Left forelimb (tissue), 1 donor: Measurements from ENCODE around the gene SMIM41.
A peak's percentile ranks its signal among the peaks of the same experiment; 100 is the strongest.

Experiments used
- DNase-seq: peaks from one replicate; pipeline ENCODE4 v3.0.0-alpha.2; 2018; ENCODE audit warnings: low spot score

The SMIM41 gene

DNA sequence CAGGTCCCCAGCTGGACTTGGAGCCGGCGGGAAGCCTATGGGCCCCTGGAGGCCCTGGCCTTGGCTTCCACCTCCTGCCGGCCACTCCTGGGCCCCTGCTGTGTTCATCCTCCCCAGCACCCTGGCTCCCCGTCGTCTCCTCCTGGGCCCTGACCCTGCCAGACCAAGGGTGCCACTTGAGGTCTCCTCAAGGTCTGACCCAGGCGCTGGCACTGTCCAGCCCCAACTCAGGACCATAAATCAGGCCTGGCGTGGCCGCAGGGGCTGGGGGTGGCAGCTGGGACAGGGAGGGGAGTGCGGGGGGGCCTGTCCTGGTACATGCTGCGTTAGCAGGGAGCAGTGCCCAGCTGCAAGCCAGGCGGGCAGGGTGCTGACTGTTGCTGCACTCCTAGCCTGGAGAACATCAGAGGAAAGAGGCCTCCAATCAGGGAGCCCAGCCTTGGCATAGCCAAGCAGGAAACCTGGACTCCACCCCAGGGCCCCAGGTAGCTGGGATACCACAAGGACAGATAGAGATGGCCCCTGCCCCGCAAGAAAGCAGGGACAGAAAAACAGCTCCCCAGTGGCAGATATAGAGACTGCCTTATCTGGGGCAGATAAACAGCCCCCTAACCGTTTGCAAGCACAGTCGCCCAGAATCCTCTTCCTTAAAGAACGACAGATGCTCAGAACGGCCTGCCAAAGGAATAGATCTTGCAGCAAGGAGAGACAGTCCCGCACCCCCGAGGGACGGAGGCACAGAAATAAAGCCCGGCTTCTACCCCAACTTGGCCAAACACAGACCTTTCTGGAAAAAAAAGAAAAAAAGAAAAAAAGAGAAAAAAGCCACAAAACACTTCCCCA, 16.2 kb upstream of the SMIM41 start:
- no peak for DNase-seq

DNA sequence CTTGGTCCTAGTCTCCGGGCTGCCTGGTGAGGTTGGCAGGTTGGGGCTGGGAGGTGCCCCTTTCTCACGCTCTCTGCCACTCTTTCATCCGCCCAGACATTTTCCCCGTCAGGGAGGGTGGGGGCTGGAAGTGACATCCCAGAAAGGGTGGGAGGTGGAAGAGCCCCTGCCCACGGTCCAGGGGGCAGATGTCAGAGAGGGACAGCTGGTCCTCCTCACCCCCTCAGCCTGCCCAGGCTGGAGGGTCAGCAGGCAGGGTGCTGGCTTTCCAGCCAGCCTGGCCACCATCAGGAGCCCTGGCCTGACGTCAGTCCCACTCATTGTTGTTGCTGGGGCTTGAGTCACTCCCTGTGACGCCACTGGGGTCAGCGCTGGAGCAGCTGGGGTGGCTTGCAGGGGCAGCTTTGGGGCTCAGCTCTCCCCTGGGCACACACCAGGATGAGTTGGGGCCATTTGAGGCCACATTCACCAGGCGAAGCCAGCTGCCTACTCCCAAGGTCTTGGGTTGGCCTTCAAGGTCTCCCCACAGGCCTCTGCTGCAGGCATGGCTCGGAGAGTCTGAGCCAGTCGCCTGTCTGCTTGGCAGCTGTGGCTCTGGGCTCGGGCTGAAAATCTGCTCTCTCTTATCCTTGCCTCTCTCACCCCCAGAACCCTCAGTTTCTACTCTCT, 15.4 kb upstream of the SMIM41 start:
- no peak for DNase-seq

DNA sequence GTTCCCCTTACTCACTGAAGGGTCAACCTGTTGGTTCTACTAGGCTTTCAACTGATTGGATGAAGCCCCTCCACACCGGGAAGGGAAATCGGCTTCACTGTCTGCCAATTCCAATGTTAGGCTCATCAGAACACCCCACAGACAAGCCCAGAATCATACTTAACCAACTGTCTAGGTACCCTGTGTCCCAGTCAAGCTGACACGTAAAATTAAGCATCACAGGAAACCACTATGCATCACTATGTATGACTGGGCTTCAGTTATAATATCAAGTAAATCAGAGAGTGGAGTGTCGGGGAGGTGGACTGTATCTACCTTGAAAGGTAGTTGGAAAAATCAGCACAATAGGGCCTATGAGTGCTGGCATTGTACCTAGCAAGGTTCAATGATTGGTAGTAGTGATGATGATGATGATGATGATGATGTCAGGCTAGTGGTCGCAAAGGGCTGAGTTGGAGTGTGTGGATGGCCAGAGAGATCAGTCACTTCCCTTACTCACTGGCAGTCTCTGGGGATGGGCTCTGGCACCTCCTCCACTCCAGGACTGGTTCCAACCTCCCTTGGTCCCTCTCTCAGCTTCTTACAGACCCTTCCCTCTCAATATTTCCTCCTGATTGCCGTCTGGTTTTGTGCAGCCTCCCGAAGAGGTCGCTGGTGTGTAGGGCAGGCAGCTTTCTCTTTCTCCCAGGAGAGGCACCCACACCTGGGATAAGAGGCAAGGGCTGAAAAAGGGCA, 13.0 kb upstream of the SMIM41 start:
- DNase-seq, result no peak

DNA sequence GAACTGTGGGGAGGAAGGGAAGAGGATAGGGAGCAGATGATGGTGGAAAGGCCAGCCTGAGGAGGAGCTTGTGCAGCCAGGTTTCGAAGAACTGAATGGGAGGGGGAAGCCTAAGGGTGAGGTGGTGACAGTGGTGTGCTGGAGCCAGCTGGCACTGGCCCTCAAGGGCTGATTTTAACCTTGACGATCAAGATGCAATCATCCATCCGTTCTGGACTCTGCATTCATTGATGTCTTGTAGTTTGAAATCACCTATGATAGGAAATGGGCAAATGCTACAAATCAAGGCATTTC, 12.5 kb upstream of the SMIM41 start:
- DNase-seq, result no peak

DNA sequence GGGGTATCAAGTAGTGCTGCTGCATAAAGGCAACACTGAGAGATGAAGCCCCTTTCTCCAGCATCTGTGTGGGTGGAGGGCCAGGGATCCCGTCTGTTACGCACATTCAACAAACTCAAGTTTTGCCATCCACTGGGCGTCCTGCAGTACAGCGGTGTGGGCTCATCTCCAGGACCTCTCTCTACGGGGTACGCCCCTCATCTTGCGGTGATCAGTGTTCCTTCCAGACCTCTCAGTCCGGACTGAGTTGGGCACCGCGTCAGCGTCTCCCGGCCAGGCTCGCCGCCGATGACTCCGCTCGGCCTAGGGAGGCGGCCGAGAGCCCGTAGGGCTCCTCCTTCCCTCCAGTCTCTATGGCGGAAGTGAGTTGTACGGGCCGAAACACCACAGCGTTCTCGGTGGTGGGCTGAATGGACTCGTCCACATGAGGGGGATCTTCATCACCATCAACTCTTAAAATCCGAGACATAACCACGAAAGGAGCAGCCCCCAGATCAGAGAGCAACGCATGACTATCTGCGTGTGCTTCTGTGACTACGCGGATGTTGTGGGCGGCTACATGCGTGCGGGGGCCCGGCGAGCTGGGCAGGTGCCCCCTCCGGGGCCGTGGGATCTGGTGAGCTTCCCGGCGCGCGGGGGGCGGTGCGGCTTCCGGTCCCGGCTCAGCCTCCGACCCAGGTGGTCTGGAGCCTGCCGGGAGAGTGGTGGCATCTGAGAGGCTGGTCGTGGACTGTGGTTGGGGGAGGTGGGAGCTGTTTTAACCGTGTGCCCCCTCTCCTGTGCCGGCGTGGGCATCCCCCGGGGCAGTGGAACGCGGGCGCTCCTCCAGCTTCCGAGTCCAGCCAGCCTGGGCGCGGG, 9.9 kb upstream of the SMIM41 start, which contains the start of gene ATG101:
Gene ATG101 (plus strand): TSS at position 652 of the 858 bp plus-strand sequence. CDS start 3,673 bp downstream, outside the sequence.
- DNase-seq, result peak; percentile 96

DNA sequence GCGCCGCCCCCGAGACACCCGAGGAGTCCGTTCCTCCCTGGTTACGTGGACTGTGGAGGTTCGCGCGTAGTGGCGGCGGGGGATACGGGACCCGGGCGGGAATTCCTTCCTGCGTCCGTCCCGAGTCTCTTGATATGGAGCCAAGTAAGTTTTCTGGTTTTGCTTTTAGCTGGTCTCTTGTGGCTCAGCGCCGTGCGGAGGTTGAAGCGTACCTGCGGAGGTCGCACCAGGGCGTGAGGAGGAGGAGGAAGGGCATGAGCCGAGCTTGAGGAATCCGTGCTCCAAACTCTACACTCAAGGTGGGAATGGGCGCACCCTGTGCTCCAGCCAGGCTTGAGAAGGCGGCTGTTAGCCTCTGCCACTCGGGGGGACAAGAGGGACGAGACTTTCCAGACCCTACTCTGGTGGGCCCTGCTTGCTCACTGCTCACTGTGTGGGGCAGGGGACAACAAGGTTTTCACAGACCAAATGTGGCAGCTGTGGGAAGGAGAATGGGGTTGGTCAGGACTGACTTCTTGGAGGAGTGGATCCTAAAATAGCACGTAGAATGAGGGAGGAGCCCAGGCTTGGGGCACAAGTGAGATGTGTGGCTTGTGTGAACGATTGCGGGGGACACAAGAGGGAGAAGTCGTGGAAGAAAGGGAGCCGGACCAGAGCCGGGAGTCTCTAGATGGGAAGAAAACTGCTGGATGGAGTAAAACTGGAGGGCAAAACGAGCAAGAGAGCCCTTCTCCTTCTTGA, 9.1 kb upstream of the SMIM41 start:
- DNase-seq, result no peak

DNA sequence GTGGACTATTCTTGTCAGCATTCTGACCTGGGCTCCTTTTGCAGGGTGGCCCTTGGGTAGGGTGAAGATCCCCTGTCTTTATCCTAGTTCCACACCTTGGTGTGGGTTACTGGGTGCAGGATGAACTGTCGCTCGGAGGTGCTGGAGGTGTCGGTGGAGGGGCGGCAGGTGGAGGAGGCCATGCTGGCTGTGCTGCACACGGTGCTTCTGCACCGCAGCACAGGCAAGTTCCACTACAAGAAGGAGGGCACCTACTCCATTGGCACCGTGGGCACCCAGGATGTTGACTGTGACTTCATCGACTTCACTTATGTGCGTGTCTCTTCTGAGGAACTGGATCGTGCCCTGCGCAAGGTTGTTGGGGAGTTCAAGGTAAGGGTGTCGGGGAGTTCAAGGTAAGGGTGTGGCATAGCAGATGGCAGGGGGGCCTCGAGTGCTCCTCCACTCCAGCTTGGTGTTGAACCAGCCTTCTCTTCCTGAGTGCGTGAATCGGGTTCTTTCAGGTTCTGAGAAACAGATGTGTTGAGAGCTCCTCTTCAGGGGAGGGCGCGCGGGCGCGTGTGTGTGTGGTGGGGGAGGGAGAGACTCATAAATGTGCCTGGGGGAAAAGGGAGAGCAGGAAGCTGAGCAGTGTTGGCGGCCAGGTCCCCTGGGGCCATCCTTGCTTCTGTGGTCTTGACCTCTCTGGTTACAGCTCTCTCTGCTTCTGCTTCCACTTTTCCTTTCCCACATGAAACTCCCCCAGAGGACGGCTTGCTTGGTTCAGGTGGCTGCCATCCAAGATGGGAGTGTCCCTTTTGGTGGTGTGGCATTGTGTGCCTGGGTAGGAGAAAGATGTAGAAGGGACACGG, 5.7 kb upstream of the SMIM41 start:
- DNase-seq, result no peak

DNA sequence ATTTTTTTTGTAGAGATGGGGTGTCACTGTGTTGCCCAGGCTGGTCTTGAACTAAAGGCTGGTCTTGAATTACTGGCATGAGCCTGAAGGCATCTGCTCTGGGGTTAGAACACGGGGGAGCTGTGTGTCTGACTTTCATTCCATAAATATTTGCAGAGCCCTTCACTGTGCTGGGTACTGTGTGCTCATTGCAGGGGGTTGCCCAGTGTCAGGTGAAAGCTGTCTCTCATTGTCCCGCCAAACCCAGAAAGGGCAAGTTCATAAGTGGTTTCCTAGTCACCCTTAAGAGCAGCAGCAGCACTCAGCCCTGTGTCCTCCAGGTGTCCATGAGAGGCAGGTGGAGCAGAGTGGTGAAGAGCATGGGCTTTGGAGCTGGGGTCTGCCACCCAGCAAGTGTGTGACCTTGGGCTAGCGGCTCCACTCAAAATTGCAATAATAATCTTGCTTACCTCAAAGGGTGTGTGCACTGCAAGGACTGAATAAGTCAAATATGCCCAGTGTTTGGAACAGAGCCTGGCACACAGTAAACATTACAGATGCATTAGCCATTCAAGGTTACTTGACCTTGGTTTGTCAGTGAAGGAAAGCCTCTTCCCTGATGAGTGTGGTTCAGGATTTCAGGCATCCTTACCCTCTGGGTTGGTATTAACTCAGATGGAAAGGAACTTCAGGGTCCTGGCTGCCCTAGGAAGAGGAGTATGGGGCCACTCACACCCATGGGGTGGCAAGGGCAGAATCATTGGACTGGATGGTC, 4.4 kb upstream of the SMIM41 start:
- DNase-seq, result no peak

DNA sequence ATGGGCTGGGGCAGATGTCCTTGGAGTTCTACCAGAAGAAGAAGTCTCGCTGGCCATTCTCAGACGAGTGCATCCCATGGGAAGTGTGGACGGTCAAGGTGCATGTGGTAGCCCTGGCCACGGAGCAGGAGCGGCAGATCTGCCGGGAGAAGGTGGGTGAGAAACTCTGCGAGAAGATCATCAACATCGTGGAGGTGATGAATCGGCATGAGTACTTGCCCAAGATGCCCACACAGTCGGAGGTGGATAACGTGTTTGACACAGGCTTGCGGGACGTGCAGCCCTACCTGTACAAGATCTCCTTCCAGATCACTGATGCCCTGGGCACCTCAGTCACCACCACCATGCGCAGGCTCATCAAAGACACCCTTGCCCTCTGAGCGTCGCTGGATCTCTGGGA, 2.7 kb upstream of the SMIM41 start:
- no peak for DNase-seq

DNA sequence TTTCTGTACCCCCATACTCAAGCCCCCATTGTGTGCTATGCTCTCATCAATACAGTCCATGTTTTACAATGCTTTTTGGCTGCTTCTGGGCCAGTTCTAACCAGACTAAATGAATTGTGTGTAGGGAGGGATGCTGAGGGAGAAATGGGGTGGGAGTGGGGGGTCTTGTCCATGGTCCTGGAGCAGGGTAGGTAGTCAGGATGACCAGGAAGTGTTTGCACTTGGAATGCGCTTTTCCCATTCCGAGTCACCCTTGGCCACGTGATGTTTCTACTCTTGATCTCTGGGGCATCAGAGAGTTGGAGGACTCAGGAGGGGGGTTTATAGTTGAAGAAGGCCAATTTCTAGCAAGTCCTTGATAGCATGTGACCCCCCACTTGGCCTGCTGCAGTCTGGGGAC, 1.2 kb upstream of the SMIM41 start:
- DNase-seq, result no peak

DNA sequence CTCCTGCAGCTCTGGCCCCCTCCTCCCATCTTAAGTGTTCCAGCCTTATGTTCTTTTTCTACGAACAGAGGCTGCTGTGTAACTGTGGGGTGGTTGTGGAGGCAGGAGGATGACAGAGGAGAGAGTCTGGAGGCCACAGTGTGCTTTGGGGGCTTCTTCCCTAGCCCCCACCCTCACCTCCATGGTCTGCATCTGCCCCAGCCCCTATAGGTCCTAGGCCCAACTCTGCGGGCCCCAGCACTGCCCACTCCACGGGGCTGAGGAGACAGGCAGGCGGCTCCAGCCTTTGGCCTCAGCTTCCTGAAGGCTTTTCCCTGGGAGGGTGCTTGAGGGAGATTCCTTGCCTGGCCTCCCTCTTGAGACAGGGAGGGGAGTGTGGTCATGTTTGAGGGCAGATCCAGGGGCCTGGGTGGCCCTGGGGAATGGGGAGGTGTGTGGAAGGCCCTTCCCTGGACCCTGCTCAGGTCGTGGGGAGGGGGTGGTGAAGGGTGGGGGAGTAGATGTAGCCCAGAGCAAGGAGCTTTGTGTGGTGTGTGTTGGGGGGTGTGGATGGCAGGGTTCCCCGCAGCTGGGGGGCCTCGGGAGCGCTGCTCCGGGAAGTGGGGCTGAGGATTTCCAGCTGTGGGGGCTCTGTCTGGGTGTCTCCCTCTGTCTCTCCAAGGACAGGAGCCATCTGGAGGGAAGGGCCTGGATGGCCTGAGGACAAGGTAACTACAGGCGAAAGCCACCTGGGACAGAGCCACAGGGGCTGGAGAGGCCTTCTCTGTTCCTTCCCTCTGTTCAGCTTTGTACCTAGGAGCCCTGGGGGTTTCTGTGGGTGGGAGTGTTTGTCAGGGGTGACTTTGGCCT, 1.1 kb downstream of the SMIM41 start:
- no peak for DNase-seq

DNA sequence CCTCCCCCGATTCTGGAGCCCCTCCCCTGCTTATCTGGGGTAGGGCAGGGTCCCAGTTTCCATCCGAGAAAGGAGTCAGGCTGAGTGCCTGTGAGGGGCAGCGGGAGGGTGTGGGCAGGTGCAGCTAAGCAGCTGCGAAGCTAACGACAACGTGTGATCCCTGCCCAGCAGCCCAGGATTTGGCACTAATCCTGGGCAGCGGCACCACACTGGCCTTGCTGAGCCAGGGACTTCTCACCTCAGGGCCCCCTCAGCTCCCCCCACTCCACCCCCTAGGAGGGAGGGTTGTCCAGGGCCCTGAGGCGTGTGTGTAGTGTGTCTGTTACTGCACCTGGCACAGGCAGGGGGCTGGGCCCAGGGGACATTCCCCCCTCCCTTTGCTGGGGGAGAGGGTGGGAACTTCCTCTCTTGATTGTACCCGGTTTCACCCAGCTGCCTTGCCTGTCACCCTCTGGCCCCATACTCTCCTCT, 1.8 kb downstream of the SMIM41 start:
- no peak for DNase-seq

DNA sequence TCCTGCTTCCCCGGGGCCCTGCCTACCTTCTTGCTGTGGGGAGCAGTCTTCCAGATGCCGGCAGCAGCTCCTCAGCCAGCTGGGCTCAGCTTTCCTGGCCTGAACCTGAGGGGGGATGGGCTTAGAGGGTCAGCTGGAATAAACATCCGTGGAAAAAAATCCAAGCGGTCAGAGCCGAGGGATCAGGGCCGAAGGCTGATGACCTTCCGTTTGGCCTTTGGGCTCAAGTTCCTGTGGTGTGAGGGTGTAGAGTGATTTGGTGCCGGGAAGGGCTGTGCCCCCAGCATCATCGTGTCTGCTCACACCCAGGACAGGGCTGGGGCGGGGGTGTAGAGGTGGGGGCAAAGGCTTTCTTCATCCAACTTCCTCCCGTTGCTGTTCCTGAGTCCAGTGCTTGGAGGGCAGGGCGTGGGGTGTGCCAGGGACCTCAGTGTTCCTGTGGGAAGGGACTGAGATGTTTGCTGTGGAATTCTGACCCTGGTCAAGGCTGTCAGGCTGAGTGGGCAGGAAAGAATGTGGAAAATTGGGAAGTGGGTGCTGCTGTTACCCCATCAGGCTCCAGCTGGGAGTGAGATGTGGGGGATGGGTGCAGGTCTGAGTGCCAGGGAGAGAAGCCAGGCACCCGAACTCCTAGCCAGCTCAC, 2.6 kb downstream of the SMIM41 start:
- DNase-seq, result no peak

DNA sequence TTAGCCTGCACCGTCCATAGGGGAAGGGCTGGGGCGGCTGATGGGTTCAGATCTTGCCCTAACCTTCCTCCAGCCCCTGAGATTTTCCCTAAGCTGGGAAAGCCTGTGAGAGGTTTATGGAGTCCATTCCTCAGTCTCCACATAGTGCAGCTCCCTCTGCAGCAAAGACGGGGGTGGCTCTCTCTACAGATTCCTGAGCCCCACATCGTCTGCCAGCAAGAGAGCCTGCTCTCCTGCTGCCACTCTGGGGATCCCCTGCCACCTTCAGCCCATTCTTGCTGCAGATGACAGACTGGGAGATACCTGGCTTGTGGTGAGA, 3.1 kb downstream of the SMIM41 start:
- no peak for DNase-seq

DNA sequence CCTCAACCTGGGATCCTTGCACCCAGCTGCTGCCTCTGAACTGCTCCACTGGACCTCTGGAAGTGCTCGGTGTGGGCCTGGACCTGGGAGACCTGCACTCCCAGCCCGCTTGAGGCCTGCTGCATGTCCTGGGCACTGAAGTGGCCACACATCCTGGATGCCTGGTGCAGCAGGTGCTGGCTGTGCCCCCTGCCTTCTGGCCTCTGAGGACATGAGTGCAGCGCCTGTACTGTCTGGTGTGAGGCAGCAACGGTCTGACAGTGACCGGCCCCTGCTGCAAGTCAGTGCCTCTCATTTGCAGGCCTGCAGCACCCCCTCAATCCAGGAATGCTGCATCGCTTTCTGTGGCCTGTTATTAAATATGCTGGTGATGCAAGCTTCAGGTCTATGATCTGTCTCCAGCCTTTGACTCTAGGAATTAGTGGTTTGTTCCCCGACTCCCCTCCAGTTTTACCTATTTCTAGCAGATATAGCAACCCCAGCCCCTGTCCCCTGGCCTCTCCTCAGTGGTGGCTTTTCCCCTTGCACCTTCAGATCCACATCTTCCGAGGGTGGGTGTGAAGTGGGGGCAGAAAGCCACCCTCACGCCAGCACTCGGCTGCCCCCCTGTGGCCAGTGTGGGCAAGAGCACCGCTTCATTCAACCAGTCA, 3.6 kb downstream of the SMIM41 start:
- DNase-seq, result no peak

DNA sequence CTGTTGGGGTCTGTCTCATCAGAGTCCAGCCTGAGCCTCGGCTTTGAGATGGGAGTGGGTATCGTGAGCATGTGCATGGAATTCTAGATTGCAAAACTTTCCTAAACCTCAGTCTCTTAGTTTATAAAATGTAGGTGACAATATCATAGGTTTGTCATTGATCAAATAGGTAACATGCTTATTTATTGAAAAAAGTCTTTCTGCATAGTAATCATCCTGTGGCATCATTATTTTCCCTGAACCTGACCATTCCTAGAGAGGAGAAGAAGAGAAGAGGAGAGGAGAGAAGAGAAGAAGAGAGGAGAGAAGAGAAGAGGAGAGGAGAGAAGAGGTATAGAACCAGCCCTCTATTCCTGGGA, 4.1 kb downstream of the SMIM41 start:
- DNase-seq, result no peak

DNA sequence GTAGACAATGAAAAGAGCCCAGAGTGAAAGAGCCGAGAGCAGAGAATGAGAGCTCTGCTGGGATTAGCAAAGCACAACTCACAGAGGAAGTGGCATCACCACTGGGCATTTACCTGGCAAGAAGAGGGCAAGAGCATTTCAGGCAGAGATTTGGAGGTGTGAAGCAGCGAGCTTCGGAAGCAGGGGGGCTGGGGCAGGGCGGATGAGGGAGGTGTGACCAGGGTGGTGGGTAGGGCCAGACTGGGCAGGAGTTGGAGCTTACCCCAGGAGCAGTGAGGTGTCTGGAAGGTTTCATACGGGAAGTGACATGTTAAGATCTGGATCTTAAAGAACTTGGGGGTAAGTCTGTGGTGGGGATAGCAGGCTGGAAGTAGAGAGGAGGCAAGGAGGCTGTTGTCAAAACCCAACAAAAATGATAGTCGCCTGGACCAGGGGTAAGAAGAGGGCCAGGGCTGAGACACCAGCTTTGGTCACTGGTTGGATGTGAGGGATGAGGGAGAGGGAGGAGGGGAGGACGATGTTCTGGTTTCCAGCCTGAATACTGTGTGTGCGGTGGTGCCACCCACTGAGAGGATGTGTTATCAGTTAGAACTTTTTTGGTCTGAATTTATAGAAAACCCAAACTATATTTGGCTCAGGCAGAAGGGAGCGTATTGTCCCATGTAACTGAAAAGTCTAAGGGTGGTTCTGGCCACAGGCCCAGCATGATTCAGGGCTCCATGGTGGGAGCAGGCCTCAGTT, 5.2 kb downstream of the SMIM41 start:
- DNase-seq, result no peak
